Nucleus accumbens (tissue), 56 donors: ENCODE measurements around the gene SLC35F3.

ENCODE experiments used
- DNase-seq, 56 donors: peaks; one replicate each; lab custom pipeline; 2025; lab: John Stamatoyannopoulos, UW

The SLC35F3 gene

GRCh38 chr1:234214911-234215892, 310.7 kb downstream of the SLC35F3 start:
- DNase-seq, result no peak

- no peak for DNase-seq
Observed at GRCh38 chr1:234216116-234216703, 311.7 kb downstream of the SLC35F3 start.

GRCh38 chr1:234217316-234217840, 312.9 kb downstream of the SLC35F3 start:
- DNase-seq, result no peak

GRCh38 chr1:234218078-234218477, 313.6 kb downstream of the SLC35F3 start:
- DNase-seq, result no peak

GRCh38 chr1:234219711-234220110, 315.2 kb downstream of the SLC35F3 start:
- no peak for DNase-seq

GRCh38 chr1:234221601-234222000, 317.1 kb downstream of the SLC35F3 start:
- no peak for DNase-seq

GRCh38 chr1:234222561-234223280, 318.2 kb downstream of the SLC35F3 start:
- no peak for DNase-seq

- DNase-seq, result no peak
Observed at GRCh38 chr1:234226113-234226818, 321.8 kb downstream of the SLC35F3 start.

GRCh38 chr1:234226819-234227165, 322.3 kb downstream of the SLC35F3 start:
- no peak for DNase-seq

GRCh38 chr1:234229581-234230387, 325.3 kb downstream of the SLC35F3 start:
- no peak for DNase-seq

GRCh38 chr1:234230414-234230862, 326.0 kb downstream of the SLC35F3 start:
- DNase-seq, result peak in 2 of 56 donors; percentile 5 to 6

- no peak for DNase-seq
Observed at GRCh38 chr1:234231061-234231892, 326.8 kb downstream of the SLC35F3 start.

- no peak for DNase-seq
Observed at GRCh38 chr1:234231893-234232276, 327.4 kb downstream of the SLC35F3 start.

- no peak for DNase-seq
Observed at GRCh38 chr1:234234199-234234598, 329.7 kb downstream of the SLC35F3 start.

GRCh38 chr1:234235434-234235881, 331.0 kb downstream of the SLC35F3 start:
- no peak for DNase-seq

GRCh38 chr1:234237393-234237792, 332.9 kb downstream of the SLC35F3 start:
- no peak for DNase-seq

- DNase-seq, result no peak
Observed at GRCh38 chr1:234238060-234238459, 333.6 kb downstream of the SLC35F3 start.

GRCh38 chr1:234239515-234239914, 335.0 kb downstream of the SLC35F3 start:
- DNase-seq, result no peak
